ENCODE measurements around the gene BRCA2. TPM values are rescaled to one million over a fixed set of nuclear protein-coding genes. Genes with fewer than 3 reads are reported as not detected.
"Not testable (repeated sequence)": the region's sequence is repeated elsewhere in the genome, so short reads cannot be mapped to it uniquely, and the experiment has no call there.

BRCA2 gene
- total RNA-seq, 1 donor from 2014 or later, result 0.53 TPM

GRCh38 chr13:32354040-32354439 lies 38.7 kb downstream of the BRCA2 start:
- FAIRE-seq (no peak), DNase-seq (ENCODE audit: low read depth) (no peak)
- Histone ChIP-seq H3K27me3 (ENCODE audit: control insufficient read depth, insufficient read depth, low read length) (no peaks in the 10 kb centered on the region), H3K36me3 (ENCODE audit: control insufficient read depth, insufficient read depth, low read length) (no peaks in the 10 kb centered on the region), H3K4me3 (ENCODE audit: low read depth, low read length) (no peak overlapping the region)
- TF ChIP-seq, protein P1, sequence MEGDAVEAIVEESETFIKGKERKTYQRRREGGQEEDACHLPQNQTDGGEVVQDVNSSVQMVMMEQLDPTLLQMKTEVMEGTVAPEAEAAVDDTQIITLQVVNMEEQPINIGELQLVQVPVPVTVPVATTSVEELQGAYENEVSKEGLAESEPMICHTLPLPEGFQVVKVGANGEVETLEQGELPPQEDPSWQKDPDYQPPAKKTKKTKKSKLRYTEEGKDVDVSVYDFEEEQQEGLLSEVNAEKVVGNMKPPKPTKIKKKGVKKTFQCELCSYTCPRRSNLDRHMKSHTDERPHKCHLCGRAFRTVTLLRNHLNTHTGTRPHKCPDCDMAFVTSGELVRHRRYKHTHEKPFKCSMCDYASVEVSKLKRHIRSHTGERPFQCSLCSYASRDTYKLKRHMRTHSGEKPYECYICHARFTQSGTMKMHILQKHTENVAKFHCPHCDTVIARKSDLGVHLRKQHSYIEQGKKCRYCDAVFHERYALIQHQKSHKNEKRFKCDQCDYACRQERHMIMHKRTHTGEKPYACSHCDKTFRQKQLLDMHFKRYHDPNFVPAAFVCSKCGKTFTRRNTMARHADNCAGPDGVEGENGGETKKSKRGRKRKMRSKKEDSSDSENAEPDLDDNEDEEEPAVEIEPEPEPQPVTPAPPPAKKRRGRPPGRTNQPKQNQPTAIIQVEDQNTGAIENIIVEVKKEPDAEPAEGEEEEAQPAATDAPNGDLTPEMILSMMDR (IDR thresholded peaks at IDR 0.05; ENCODE audit: insufficient read depth, low read length, severe bottlenecking), result no peak

GRCh38 chr13:32355935-32356334 lies 40.6 kb downstream of the BRCA2 start:
- H3K36me3 ChIP-seq (ENCODE audit: control insufficient read depth, insufficient read depth, low read length); H3K27me3 ChIP-seq (ENCODE audit: control insufficient read depth, insufficient read depth, low read length); FAIRE-seq; H3K4me3 ChIP-seq (ENCODE audit: low read depth, low read length); DNase-seq (ENCODE audit: low read depth): not testable (repeated sequence)

DNA sequence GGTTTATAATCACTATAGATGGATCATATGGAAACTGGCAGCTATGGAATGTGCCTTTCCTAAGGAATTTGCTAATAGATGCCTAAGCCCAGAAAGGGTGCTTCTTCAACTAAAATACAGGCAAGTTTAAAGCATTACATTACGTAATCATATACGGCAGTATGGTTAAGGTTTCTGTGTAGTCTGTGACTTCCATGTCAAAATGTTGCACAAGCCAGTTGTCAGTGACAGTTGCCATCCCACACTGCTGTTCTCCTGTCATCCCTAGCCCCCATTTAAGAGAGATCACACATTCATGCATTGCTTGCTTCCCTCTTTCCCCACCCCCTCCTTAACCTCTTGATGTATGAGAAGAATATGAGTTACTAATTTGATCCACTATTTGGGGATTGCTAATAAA lies 47.3 kb downstream of the BRCA2 start:
- no peaks in the 10 kb centered on the region for H3K36me3 ChIP-seq (ENCODE audit: control insufficient read depth, insufficient read depth, low read length)
- DNase-seq (ENCODE audit: low read depth), result no peak
- TF ChIP-seq, protein P1 (IDR thresholded peaks at IDR 0.05; ENCODE audit: insufficient read depth, low read length, severe bottlenecking), result no peak
- H3K27me3 ChIP-seq (ENCODE audit: control insufficient read depth, insufficient read depth, low read length), result no peaks in the 10 kb centered on the region
- H3K4me3 ChIP-seq (ENCODE audit: low read depth, low read length), result no peak overlapping the region
- no peak for FAIRE-seq

GRCh38 chr13:32370805-32371204 lies 55.5 kb downstream of the BRCA2 start:
- TF ChIP-seq, protein P1 (IDR thresholded peaks at IDR 0.05; ENCODE audit: insufficient read depth, low read length, severe bottlenecking), result no peak
- FAIRE-seq, result no peak
- Histone ChIP-seq H3K4me3 (ENCODE audit: low read depth, low read length) (no peak overlapping the region), H3K36me3 (ENCODE audit: control insufficient read depth, insufficient read depth, low read length) (no peaks in the 10 kb centered on the region), H3K27me3 (ENCODE audit: control insufficient read depth, insufficient read depth, low read length) (no peaks in the 10 kb centered on the region)
- no peak for DNase-seq (ENCODE audit: low read depth)

DNA sequence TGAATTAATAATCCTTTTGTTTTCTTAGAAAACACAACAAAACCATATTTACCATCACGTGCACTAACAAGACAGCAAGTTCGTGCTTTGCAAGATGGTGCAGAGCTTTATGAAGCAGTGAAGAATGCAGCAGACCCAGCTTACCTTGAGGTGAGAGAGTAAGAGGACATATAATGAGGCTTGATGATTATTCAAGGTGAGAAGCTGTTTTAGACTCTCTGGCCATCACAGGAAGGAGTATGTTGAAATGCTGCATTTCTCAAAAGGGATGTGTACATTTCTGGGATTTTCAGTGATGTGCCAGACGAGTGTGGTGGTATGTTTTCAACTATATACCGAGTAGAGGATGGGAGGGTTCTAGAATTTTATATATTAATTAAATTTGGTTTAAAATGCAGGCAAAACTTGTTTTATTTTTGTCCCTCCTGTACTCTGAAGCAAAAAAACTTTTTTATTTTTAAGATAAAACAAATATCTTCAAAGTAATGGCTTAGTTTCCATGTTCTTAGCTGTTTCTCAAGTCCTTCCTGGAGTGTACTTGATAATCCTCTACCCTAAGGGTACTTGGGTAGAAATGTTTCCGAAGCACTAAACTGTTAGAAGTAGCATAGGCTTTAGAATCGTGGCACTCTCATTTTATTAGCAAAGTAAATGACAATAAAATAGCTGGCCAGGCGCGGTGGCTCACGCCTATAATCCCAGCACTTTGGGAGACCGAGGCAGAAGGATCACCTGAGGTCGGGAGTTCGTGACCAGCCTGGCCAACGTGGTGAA lies 61.5 kb downstream of the BRCA2 start:
- H3K27me3 ChIP-seq (ENCODE audit: control insufficient read depth, insufficient read depth, low read length), result no peaks in the 10 kb centered on the region
- DNase-seq (ENCODE audit: low read depth), result no peak
- TF ChIP-seq, protein P1 (IDR thresholded peaks at IDR 0.05; ENCODE audit: insufficient read depth, low read length, severe bottlenecking), result no peak
- no peak overlapping the region for H3K4me3 ChIP-seq (ENCODE audit: low read depth, low read length)
- H3K36me3 ChIP-seq (ENCODE audit: control insufficient read depth, insufficient read depth, low read length), result no peaks in the 10 kb centered on the region
- FAIRE-seq, result no peak

DNA sequence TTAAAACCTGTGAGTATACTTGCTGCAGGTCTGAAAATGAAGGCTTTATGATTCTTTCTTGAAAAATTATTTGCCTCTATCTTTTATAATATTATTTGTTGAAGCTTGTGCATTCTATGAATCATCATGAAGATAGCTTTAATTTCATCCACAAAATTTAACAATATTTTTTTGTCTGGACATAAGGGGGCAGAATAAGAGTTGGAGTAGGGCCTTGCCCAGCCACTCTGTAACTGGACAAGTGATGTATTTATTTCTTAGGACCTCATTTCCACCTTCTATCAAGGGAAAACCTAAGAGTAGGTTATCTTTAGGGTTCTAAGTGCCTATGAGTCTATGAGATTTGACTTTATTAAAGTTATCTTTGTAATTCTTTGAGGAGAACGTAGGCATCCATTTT lies 62.7 kb downstream of the BRCA2 start:
- no peak overlapping the region for H3K4me3 ChIP-seq (ENCODE audit: low read depth, low read length)
- no peaks in the 10 kb centered on the region for H3K27me3 ChIP-seq (ENCODE audit: control insufficient read depth, insufficient read depth, low read length)
- H3K36me3 ChIP-seq (ENCODE audit: control insufficient read depth, insufficient read depth, low read length), result no peaks in the 10 kb centered on the region
- FAIRE-seq (no peak), DNase-seq (ENCODE audit: low read depth) (no peak)
- TF ChIP-seq, protein P1 (IDR thresholded peaks at IDR 0.05; ENCODE audit: insufficient read depth, low read length, severe bottlenecking), result no peak

All from bronchial epithelial cell (primary cell).